ENCODE measurements around the gene HDAC5.

DNA sequence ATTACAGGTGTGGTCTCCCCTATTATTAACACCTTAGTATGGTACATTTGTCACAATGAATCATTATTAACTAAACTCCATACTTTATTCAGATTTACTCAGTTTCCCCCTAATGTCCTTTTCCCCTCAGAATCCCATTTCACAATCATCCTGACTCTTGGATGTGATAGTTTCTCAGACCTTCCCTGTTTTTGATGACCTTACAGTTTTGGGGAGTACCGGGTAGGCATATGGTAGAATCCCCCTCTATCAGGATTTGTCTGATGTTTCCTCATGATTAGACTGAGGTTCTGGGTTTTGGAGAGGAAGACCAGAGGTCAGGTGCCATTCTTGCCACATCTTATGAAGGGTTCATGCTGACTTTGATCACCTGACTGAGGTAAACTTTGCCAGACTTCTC lies 41.0 kb upstream of the HDAC5 start:
- no peak for TF ChIP-seq POLR2AphosphoS5 (IDR thresholded peaks at IDR 0.05; ENCODE audit: borderline replicate concordance, low read depth, low read length)
- TF ChIP-seq EZH2 (IDR thresholded peaks at IDR 0.05) = no peak
- TF ChIP-seq FOXP2 (optimal IDR thresholded peaks at IDR 0.05; ENCODE audit: control extremely low read depth, extremely low read length, insufficient read depth) = no peak
